ENCODE measurements around the gene IPO5. TPM values are rescaled to one million over a fixed set of nuclear protein-coding genes. Genes with fewer than 3 reads are reported as not detected.

IPO5 gene
- total RNA-seq, 1 donor from 2014 or later = 121 TPM

GRCh38 chr13:98052412-98052811 lies 98.9 kb downstream of the IPO5 start:
- intact Hi-C loops (cut with micrococcal nuclease) = no loop called here

GRCh38 chr13:98054301-98054700 lies 100.8 kb downstream of the IPO5 start:
- intact Hi-C loops (cut with micrococcal nuclease) = no loop called here

- intact Hi-C loops (cut with micrococcal nuclease) = no loop called here
Measured at GRCh38 chr13:98055623-98056022, 102.1 kb downstream of the IPO5 start.

GRCh38 chr13:98056839-98057410 lies 103.5 kb downstream of the IPO5 start:
- intact Hi-C loops (cut with micrococcal nuclease) = no loop called here

GRCh38 chr13:98059276-98059675 lies 105.8 kb downstream of the IPO5 start:
- intact Hi-C loops (cut with micrococcal nuclease) = no loop called here

- intact Hi-C loops (cut with micrococcal nuclease) = no loop called here
Measured at GRCh38 chr13:98060282-98060681, 106.8 kb downstream of the IPO5 start.

GRCh38 chr13:98065468-98065867 lies 112.0 kb downstream of the IPO5 start:
- intact Hi-C loops (cut with micrococcal nuclease) = no loop called here

GRCh38 chr13:98066636-98067035 lies 113.2 kb downstream of the IPO5 start:
- intact Hi-C loops (cut with micrococcal nuclease) = no loop called here

GRCh38 chr13:98068521-98068920 lies 115.0 kb downstream of the IPO5 start:
- intact Hi-C loops (cut with micrococcal nuclease) = no loop called here

GRCh38 chr13:98069985-98070384 lies 116.5 kb downstream of the IPO5 start:
- intact Hi-C loops (cut with micrococcal nuclease) = no loop called here

- intact Hi-C loops (cut with micrococcal nuclease) = no loop called here
Measured at GRCh38 chr13:98071316-98071715, 117.8 kb downstream of the IPO5 start.

GRCh38 chr13:98072476-98072875 lies 119.0 kb downstream of the IPO5 start:
- intact Hi-C loops (cut with micrococcal nuclease) = no loop called here

Other genes starting within 250 kb of the IPO5 start
- gene FARP1, start 189.4 kb downstream of the IPO5 start, total RNA-seq = 0.17 and 0.34 TPM in 2 replicates
- gene RNF113B, start 223.6 kb downstream of the IPO5 start, total RNA-seq = not detected in 2 replicates

Data from T-helper 1 cell treated with Interleukin-12 subunit alpha and Interleukin-12 subunit beta and Interleukin-4 antibody, amounts not matched to agents 30 ng/mL and 1 ng/mL, for 36 hours (primary cell).